Glutamatergic neuron (in vitro differentiated cells): Measurements from ENCODE around the gene KAT8. TPM values are rescaled to one million over a fixed set of nuclear protein-coding genes. Genes with fewer than 3 reads are reported as not detected.

Experiments used
- DNase-seq: peaks from one replicate; pipeline ENCODE4 v3.0.0; 2022
- H3K27ac Mint-ChIP-seq: one replicate; pipeline ENCODE4 v1.8.0; 2020; ENCODE audit warnings: mild to moderate bottlenecking, mixed read lengths, inconsistent platforms; ENCODE audit not compliant: unreplicated experiment
- H3K27me3 Mint-ChIP-seq: one replicate; pipeline ENCODE4 v1.8.0; 2020; ENCODE audit warnings: mild to moderate bottlenecking, moderate library complexity, mixed read lengths, inconsistent platforms; ENCODE audit not compliant: unreplicated experiment
- H3K36me3 Mint-ChIP-seq: one replicate; pipeline ENCODE4 v1.8.0; 2020; ENCODE audit warnings: mild to moderate bottlenecking, mixed read lengths, inconsistent platforms; ENCODE audit not compliant: unreplicated experiment
- H3K4me1 Mint-ChIP-seq: one replicate; pipeline ENCODE4 v1.8.0; 2020; ENCODE audit warnings: mild to moderate bottlenecking, low read depth, mixed read lengths, inconsistent platforms; ENCODE audit not compliant: unreplicated experiment
- H3K4me3 Mint-ChIP-seq: one replicate; pipeline ENCODE4 v1.8.0; 2020; ENCODE audit warnings: mild to moderate bottlenecking, mixed read lengths, inconsistent platforms; ENCODE audit not compliant: unreplicated experiment
- H3K9me3 Mint-ChIP-seq: one replicate; pipeline ENCODE4 v1.8.0; 2020; ENCODE audit warnings: mild to moderate bottlenecking, moderate library complexity, mixed read lengths, inconsistent platforms; ENCODE audit not compliant: unreplicated experiment
- total RNA-seq: library from RNA; stranded (reverse); fragmentation: NEBNext Ultra II Directional; extraction: Animal tissue kit (Norgen Biotek cat#: 25700); gene quantifications from one replicate; pipeline ENCODE4 v1.2.1, GENCODE V29; 2021; ENCODE audit not compliant: unreplicated experiment
- TF ChIP-seq, protein P1 (sequence below): fragments of 200-600 bp; sonication (generic); IDR thresholded peaks from one replicate; pipeline ENCODE4 v1.5.0; 2021; ENCODE audit not compliant: partially characterized antibody, unreplicated experiment

KAT8 gene
- total RNA-seq, 1 donor from 2014 or later, result 61.2 TPM

DNA sequence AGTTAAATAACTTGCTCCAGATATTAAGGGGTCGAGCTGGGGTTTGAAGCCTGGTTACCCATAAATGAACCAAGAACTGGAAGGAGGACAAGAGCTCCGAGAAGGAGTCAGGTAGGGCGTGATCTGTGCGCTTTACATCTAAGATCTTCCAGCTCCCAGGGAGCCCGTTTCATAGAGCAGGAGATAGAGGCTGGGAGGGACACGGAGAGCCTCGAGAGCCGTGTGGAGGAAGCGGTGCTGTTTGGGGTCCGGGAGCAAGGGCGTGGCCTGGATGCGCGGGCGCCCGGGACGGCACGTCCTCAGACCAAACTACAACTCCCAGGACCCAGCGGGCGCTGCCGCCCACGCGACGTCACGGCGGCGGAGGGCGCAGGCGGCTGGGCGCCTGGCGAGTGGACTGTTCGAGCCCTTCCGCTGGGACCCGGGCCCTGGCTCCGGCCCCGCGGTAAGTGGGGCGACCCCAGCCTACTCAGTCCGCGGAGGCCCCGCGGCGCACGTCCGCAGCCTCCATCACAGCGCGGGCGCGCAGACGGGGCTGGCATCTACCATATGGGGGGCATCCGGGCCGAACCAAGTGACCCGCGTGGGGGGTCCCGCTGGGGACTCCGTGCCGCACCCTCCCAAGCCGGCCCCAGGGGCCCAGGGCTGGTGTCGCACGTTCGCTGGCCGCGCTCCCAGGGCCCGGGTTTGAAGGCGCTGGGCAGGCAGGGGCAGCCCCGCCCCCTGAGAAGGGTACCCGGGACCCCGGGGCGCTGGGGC, 9.2 kb upstream of the KAT8 start, which contains the start of gene BCKDK:
Gene BCKDK (plus strand): TSS at position 352 of the 759 bp plus-strand sequence. CDS start 838 bp downstream, outside the sequence.
- no peaks in the 10 kb centered on the region for H3K36me3 Mint-ChIP-seq
- peaks cover 8% of the 10 kb centered on the region for H3K27me3 Mint-ChIP-seq
- peaks cover 13% of the 10 kb centered on the region for H3K9me3 Mint-ChIP-seq
- H3K4me1 Mint-ChIP-seq, result peaks cover 11% of the 10 kb centered on the region
- DNase-seq, result peak; percentile 86
- peak within 1 kb of the TSS; percentile 89 for H3K4me3 Mint-ChIP-seq
- TF ChIP-seq, protein P1, sequence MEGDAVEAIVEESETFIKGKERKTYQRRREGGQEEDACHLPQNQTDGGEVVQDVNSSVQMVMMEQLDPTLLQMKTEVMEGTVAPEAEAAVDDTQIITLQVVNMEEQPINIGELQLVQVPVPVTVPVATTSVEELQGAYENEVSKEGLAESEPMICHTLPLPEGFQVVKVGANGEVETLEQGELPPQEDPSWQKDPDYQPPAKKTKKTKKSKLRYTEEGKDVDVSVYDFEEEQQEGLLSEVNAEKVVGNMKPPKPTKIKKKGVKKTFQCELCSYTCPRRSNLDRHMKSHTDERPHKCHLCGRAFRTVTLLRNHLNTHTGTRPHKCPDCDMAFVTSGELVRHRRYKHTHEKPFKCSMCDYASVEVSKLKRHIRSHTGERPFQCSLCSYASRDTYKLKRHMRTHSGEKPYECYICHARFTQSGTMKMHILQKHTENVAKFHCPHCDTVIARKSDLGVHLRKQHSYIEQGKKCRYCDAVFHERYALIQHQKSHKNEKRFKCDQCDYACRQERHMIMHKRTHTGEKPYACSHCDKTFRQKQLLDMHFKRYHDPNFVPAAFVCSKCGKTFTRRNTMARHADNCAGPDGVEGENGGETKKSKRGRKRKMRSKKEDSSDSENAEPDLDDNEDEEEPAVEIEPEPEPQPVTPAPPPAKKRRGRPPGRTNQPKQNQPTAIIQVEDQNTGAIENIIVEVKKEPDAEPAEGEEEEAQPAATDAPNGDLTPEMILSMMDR, result no peak
- H3K27ac Mint-ChIP-seq, result peak within 1 kb of the TSS; percentile 99

DNA sequence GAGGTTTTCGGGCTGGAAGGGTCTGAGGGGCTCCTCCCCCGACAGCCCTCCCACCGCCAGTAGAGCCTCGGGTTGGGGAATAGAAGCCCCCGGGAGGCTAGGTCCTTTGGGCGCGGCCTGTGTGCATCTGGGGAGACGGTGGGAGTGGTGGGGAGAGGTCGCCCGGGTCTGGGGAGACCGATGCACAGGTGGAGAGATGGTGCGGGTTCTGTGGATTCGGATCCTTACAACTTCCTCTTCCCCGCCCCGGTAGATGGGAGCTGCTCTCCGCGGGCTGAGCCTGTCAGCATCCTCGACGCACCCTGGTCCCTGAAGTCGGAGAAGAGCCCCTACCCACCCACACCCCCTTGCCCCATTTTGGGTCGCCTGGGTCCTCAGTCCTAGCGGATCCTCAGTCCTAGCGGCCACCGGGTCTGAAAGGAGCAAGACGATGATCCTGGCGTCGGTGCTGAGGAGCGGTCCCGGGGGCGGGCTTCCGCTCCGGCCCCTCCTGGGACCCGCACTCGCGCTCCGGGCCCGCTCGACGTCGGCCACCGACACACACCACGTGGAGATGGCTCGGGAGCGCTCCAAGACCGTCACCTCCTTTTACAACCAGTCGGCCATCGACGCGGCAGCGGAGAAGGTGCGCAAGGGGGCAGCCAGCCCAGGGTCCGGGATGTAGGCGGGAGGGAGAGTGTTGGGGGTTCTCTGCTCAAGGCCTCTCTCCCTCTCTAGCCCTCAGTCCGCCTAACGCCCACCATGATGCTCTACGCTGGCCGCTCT, 8.5 kb upstream of the KAT8 start:
- Mint-ChIP-seq H3K27me3 (peaks cover 8% of the 10 kb centered on the region), H3K4me1 (peaks cover 11% of the 10 kb centered on the region), H3K36me3 (no peaks in the 10 kb centered on the region), H3K4me3 (peak overlapping the region; percentile 83), H3K9me3 (peaks cover 13% of the 10 kb centered on the region), H3K27ac (peak overlapping the region; percentile 59)
- TF ChIP-seq, protein P1, result no peak
- no peak for DNase-seq

DNA sequence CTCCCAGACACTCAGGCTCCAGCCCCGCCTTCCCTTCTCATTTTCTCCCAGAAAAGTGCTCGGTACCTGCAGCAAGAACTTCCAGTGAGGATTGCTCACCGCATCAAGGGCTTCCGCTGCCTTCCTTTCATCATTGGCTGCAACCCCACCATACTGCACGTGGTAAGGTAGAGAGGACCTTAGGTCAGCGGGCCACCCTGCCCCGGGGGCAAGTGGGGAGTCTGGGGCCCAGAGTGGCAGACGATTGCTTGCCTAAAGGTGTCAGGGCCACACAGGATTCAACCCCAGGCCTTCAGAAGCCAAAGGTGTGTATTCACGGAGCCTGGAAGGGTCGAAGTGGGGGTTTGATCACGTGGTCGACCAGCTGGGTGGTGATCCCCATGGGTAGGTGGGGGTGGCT, 7.8 kb upstream of the KAT8 start:
- H3K27ac Mint-ChIP-seq, result peak overlapping the region; percentile 59

DNA sequence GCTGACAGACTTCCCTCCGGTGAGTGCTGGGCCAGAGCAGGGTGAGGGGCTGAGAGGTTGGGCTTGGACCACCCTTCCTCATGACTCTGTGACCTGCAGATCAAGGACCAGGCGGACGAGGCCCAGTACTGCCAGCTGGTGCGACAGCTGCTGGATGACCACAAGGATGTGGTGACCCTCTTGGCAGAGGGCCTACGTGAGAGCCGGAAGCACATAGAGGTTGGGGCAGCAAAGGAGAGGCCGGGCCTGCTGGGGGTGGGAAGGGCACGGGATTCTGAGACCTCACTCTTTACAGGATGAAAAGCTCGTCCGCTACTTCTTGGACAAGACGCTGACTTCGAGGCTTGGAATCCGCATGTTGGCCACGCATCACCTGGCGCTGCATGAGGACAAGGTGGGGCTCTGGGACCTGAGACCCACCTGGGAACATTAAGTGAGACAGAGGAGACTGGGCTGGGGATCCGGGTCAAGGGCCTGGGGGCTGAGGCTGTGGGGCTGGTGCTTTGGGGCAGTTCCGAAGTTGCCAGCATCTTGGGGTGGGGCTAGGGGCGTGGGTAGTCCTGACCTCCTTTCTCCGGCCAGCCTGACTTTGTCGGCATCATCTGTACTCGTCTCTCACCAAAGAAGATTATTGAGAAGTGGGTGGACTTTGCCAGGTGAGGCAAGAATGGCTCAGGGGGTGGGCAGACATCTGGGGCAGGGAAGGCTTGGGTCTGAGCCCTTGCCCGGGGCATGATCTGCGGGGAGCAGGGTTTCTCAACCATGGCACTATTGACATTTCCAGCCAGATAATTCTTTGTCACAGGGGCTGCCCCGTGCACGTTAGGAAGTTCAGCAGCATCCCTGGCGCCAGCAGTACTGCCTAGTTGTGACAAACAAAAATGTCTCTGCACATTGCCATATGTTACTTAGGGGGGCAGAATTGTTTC, 7.1 kb upstream of the KAT8 start:
- TF ChIP-seq, protein P1, result no peak
- peaks cover 11% of the 10 kb centered on the region for H3K4me1 Mint-ChIP-seq
- no peak for DNase-seq
- no peaks in the 10 kb centered on the region for H3K36me3 Mint-ChIP-seq
- peak overlapping the region; percentile 83 for H3K4me3 Mint-ChIP-seq
- H3K27me3 Mint-ChIP-seq, result peaks cover 8% of the 10 kb centered on the region
- peaks cover 13% of the 10 kb centered on the region for H3K9me3 Mint-ChIP-seq
- peak overlapping the region; percentile 17 for H3K27ac Mint-ChIP-seq

More for the DNA sequence above, 7.8 kb upstream of the KAT8 start:
- DNase-seq, result no peak
- Mint-ChIP-seq H3K4me1 (peaks cover 11% of the 10 kb centered on the region), H3K36me3 (no peaks in the 10 kb centered on the region), H3K27me3 (peaks cover 8% of the 10 kb centered on the region), H3K9me3 (peaks cover 13% of the 10 kb centered on the region), H3K4me3 (peak overlapping the region; percentile 83)
- TF ChIP-seq, protein P1, result no peak
